ENCODE data around the gene MSI2. TPM values are rescaled to one million over a fixed set of nuclear protein-coding genes. Genes with fewer than 3 reads are reported as not detected.

The MSI2 gene
- total and polyA plus RNA-seq, 7 donors, result 12.6 to 25.8 (median 21.3) TPM

GRCh38 chr17:57602896-57603295 lies 346.6 kb downstream of the MSI2 start:
- Histone ChIP-seq H3K9me3 (no peaks in the 10 kb centered on the region), H3K27me3 (no peaks in the 10 kb centered on the region), H3K36me3 (no peaks in the 10 kb centered on the region), H3K4me1 (peaks cover 0 to 23% (median 20%) of the 10 kb centered on the region in 4 donors), H3K4me3 (no peak overlapping the region), H3K27ac (no peak overlapping the region)
- WGBS, 2 donors, result 89 to 94% methylated on average over 6 of the region's 6 CpGs
- DNase-seq, result no peak
- intact Hi-C loops (cut with DNase I), result no loop called here
- TF ChIP-seq CTCF (IDR thresholded peaks at IDR 0.05) (no peak), EP300 (IDR thresholded peaks at IDR 0.05) (no peak), POLR2AphosphoS5 (IDR thresholded peaks at IDR 0.05) (no peak), POLR2A (IDR thresholded peaks at IDR 0.05) (no peak)

GRCh38 chr17:57603546-57603945 lies 347.2 kb downstream of the MSI2 start:
- no peaks in the 10 kb centered on the region for H3K9me3 ChIP-seq
- no peak for TF ChIP-seq EP300 (IDR thresholded peaks at IDR 0.05)
- TF ChIP-seq POLR2AphosphoS5 (IDR thresholded peaks at IDR 0.05), result no peak
- no peak for TF ChIP-seq CTCF (IDR thresholded peaks at IDR 0.05)
- TF ChIP-seq POLR2A (IDR thresholded peaks at IDR 0.05), result no peak
- H3K27ac ChIP-seq, result peak overlapping the region in 1 of 4 donors; percentile 65
- H3K4me1 ChIP-seq, result peaks cover 0 to 23% (median 20%) of the 10 kb centered on the region in 4 donors
- intact Hi-C loops (cut with DNase I), result no loop called here
- H3K27me3 ChIP-seq, result no peaks in the 10 kb centered on the region
- no peaks in the 10 kb centered on the region for H3K36me3 ChIP-seq
- 19 to 65% methylated on average over 3 of the region's 3 CpGs for WGBS, 2 donors
- H3K4me3 ChIP-seq, result no peak overlapping the region
- no peak for DNase-seq

- Histone ChIP-seq H3K36me3 (no peaks in the 10 kb centered on the region), H3K4me1 (peaks cover 0 to 23% (median 20%) of the 10 kb centered on the region in 4 donors), H3K27me3 (no peaks in the 10 kb centered on the region), H3K27ac (peak overlapping the region in 3 of 4 donors; percentile 54 to 65 (median 60)), H3K9me3 (no peaks in the 10 kb centered on the region), H3K4me3 (no peak overlapping the region)
- DNase-seq, result no peak
- WGBS, 2 donors, result 57 to 75% methylated on average over 5 of the region's 5 CpGs
- intact Hi-C loops (cut with DNase I), result no loop called here
- TF ChIP-seq POLR2A (IDR thresholded peaks at IDR 0.05) (no peak), POLR2AphosphoS5 (IDR thresholded peaks at IDR 0.05) (no peak), CTCF (IDR thresholded peaks at IDR 0.05) (no peak), EP300 (IDR thresholded peaks at IDR 0.05) (no peak)
Observed at GRCh38 chr17:57603978-57604377, 347.7 kb downstream of the MSI2 start.

DNA sequence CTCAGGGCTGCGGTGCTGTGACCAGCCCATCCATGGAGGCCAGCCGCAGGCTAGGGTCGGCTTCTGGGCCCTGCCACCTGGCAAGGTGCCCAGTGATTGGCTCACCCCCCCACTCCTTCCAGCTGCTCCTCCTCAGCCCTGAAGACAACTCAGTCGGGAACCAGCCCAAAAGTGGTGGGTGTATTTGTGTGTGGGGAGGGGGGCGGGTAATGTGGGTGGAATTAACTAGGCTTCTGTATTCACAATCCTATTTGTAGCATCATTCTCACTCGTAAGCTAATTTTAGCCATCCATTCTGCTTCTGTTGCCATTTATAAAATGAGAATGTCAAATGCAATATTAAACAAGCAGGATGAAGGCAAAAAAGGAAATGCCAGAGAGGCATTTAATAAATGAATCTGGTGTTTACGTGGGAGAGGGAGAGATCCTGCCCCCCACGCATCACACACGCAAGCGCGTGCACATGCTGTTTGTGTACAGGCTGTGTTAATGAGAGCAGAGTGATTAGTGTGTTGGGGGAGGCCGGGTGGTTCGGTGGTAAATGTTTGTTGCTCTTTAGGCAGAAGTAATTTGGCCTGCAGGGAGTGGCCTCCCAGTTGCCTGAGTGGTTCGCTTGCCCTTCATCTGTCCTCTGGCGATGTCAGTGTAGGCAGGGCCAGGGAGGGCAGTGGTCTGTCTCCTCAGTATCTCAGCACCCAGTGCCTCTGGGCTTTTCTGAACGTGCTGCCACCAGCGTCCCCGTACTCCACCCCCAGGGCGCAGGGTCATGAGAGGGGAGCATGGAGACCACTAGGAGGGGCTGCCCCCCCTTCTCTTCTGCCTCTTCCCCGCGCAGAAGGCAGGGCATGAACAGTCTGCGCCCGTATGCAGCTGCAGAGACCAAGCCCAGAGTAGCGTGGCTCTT lies 348.7 kb downstream of the MSI2 start:
- no peak for TF ChIP-seq CTCF (IDR thresholded peaks at IDR 0.05)
- peak in 1 of 4 donors; percentile 8 for TF ChIP-seq POLR2AphosphoS5 (IDR thresholded peaks at IDR 0.05)
- no peak for TF ChIP-seq EP300 (IDR thresholded peaks at IDR 0.05)
- no peak for TF ChIP-seq POLR2A (IDR thresholded peaks at IDR 0.05)
- peak; percentile 84 for DNase-seq
- Histone ChIP-seq H3K36me3 (no peaks in the 10 kb centered on the region), H3K27ac (peak overlapping the region; percentile 34 to 65 (median 57)), H3K27me3 (no peaks in the 10 kb centered on the region), H3K9me3 (no peaks in the 10 kb centered on the region), H3K4me3 (peak overlapping the region in 2 of 4 donors; percentile 12 to 19), H3K4me1 (peaks cover 0 to 23% (median 20%) of the 10 kb centered on the region in 4 donors)
- intact Hi-C loops (cut with DNase I), result loop anchor here (5.0 kb wide), 1 partner anchor 318 kb away; no protein-coding TSS in a partner anchor
- WGBS, 2 donors, result 25 to 36% methylated on average over 24 of the region's 24 CpGs

All from sigmoid colon (tissue), 7 donors.